Measurements from ENCODE around the gene MS4A18. TPM values are rescaled to one million over a fixed set of nuclear protein-coding genes. Genes with fewer than 3 reads are reported as not detected.

The MS4A18 gene
- total RNA-seq, 1 experiment from 2014 or later, result not detected

GRCh38 chr11:60777572-60777971 is 53.1 kb downstream of the MS4A18 start:
- DNase-seq (ENCODE audit: low read depth, low spot score) (no peak), ATAC-seq (no peak)
- H3K9me3 ChIP-seq (ENCODE audit: control insufficient read depth in 1 of 2, insufficient read depth in 1 of 2, low read depth in 1 of 2, low read length in 2 of 2), result no peaks in the 10 kb centered on the region
- H3K4me3 ChIP-seq (replicated peaks in 1 of 2; ENCODE audit: low read depth in 1 of 2, low read length in 2 of 2), result no peak overlapping the region
- no peaks in the 10 kb centered on the region for H3K79me2 ChIP-seq (ENCODE audit: insufficient read depth, low read length)
- H3K36me3 ChIP-seq (ENCODE audit: control insufficient read depth in 1 of 2, insufficient read depth in 2 of 2, low read length in 2 of 2), result no peaks in the 10 kb centered on the region
- peaks cover 0 to 19% of the 10 kb centered on the region in 2 experiments; a peak in 3 of 4 replicates for H3K4me1 ChIP-seq (ENCODE audit: control insufficient read depth in 1 of 2, insufficient read depth in 2 of 2, low read length in 2 of 2)
- H4K20me1 ChIP-seq (ENCODE audit: insufficient read depth), result no peaks in the 10 kb centered on the region
- ChIA-PET RAD21 (ENCODE audit: low non-redundant PET in 1 of 2, low total read pairs in 2 of 2, uncharacterized antibody in 2 of 2, unreplicated experiment in 2 of 2) (no interaction called here), POLR2A (no interaction called here), CTCF (interaction anchor here (1.5 to 2.1 kb wide), 4 partner anchors 15 to 415 kb away, joined by 3 to 8 read pairs (median 4); no protein-coding TSS in a partner anchor)
- H3K27ac ChIP-seq (ENCODE audit: low read depth, low read length), result no peak overlapping the region
- no peak for TF ChIP-seq FOSL1 (IDR thresholded peaks at IDR 0.05; ENCODE audit: low read depth)
- no peak for TF ChIP-seq EZH2phosphoT487 (IDR thresholded peaks at IDR 0.05; ENCODE audit: borderline replicate concordance)
- no peak for TF ChIP-seq EGR1 (IDR thresholded peaks at IDR 0.05; ENCODE audit: low read depth)
- H2AFZ ChIP-seq (ENCODE audit: low read depth, low read length, poor library complexity, severe bottlenecking), result no peak overlapping the region
- intact Hi-C loops (cut with micrococcal nuclease), result loop anchor here (10.0 kb wide), 1 partner anchor 607 kb away; no protein-coding TSS in a partner anchor
- no peak overlapping the region for H3K9ac ChIP-seq (ENCODE audit: low read length)
- no TSS peak for BruUV-seq (replicated peaks)
- no peaks in the 10 kb centered on the region for H3K9me2 ChIP-seq (ENCODE audit: insufficient read depth)
- H3K4me2 ChIP-seq (ENCODE audit: low read length), result no peak overlapping the region
- no peaks in the 10 kb centered on the region for H3K27me3 ChIP-seq (ENCODE audit: insufficient read depth, low read length)

GRCh38 chr11:60780065-60780464 is 55.5 kb downstream of the MS4A18 start:
- RAD21 ChIA-PET (ENCODE audit: low non-redundant PET in 1 of 2, low total read pairs in 2 of 2, uncharacterized antibody in 2 of 2, unreplicated experiment in 2 of 2), result no interaction called here
- H3K27me3 ChIP-seq (ENCODE audit: insufficient read depth, low read length), result no peaks in the 10 kb centered on the region
- POLR2A ChIA-PET, result no interaction called here
- ATAC-seq (no peak), DNase-seq (ENCODE audit: low read depth, low spot score) (no peak)
- intact Hi-C loops (cut with micrococcal nuclease), result no loop called here
- H3K9me2 ChIP-seq (ENCODE audit: insufficient read depth), result no peaks in the 10 kb centered on the region
- no peaks in the 10 kb centered on the region for H3K36me3 ChIP-seq (ENCODE audit: control insufficient read depth in 1 of 2, insufficient read depth in 2 of 2, low read length in 2 of 2)
- H3K4me1 ChIP-seq (ENCODE audit: control insufficient read depth in 1 of 2, insufficient read depth in 2 of 2, low read length in 2 of 2), result peaks cover 0 to 19% of the 10 kb centered on the region in 2 experiments; a peak in 3 of 4 replicates
- CTCF ChIA-PET, result interaction anchor here (1.4 kb wide), 1 partner anchor 17 kb away, joined by 5 read pairs; no protein-coding TSS in a partner anchor
- H3K9me3 ChIP-seq (ENCODE audit: control insufficient read depth in 1 of 2, insufficient read depth in 1 of 2, low read depth in 1 of 2, low read length in 2 of 2), result no peaks in the 10 kb centered on the region
- no peak overlapping the region for H2AFZ ChIP-seq (ENCODE audit: low read depth, low read length, poor library complexity, severe bottlenecking)
- H3K79me2 ChIP-seq (ENCODE audit: insufficient read depth, low read length), result no peaks in the 10 kb centered on the region
- no peak overlapping the region for H3K27ac ChIP-seq (ENCODE audit: low read depth, low read length)
- no peak overlapping the region for H3K4me2 ChIP-seq (ENCODE audit: low read length)
- no peak overlapping the region for H3K9ac ChIP-seq (ENCODE audit: low read length)
- no peaks in the 10 kb centered on the region for H4K20me1 ChIP-seq (ENCODE audit: insufficient read depth)
- no peak overlapping the region for H3K4me3 ChIP-seq (replicated peaks in 1 of 2; ENCODE audit: low read depth in 1 of 2, low read length in 2 of 2)
- no TSS peak for BruUV-seq (replicated peaks)
- TF ChIP-seq CBX3 (IDR thresholded peaks at IDR 0.05; ENCODE audit: low read depth) (no peak), JUND (IDR thresholded peaks at IDR 0.05) (no peak), ZNF274 (IDR thresholded peaks at IDR 0.05; ENCODE audit: low read depth, low read length) (no peak), EGR1 (IDR thresholded peaks at IDR 0.05; ENCODE audit: low read depth) (no peak), TCF7L2 (IDR thresholded peaks at IDR 0.05; ENCODE audit: borderline replicate concordance, extremely low read depth, insufficient read depth, insufficient read length) (no peak), ELF1 (IDR thresholded peaks at IDR 0.05; ENCODE audit: borderline replicate concordance, low read depth) (no peak), SIN3A (IDR thresholded peaks at IDR 0.05; ENCODE audit: low read depth) (no peak), ZFX (IDR thresholded peaks at IDR 0.05) (no peak), SRF (IDR thresholded peaks at IDR 0.05; ENCODE audit: low read depth) (no peak), ATF3 (IDR thresholded peaks at IDR 0.05) (no peak), CTCF (IDR thresholded peaks at IDR 0.05 in 2 of 3, conservative IDR thresholded peaks at IDR 0.05 in 1 of 3; ENCODE audit: borderline replicate concordance in 1 of 3, insufficient read depth in 1 of 3, low read depth in 2 of 3, low read length in 2 of 3) (no peak), EZH2phosphoT487 (IDR thresholded peaks at IDR 0.05; ENCODE audit: borderline replicate concordance) (no peak), MAX (IDR thresholded peaks at IDR 0.05) (no peak), FOSL1 (IDR thresholded peaks at IDR 0.05; ENCODE audit: low read depth) (no peak), REST (IDR thresholded peaks at IDR 0.05; ENCODE audit: low read depth) (no peak), SP1 (IDR thresholded peaks at IDR 0.05; ENCODE audit: low read depth) (no peak)

Data from HCT116 (cell line).